Cardiac muscle cell (in vitro differentiated cells and primary cell): ENCODE data around the gene SERPINE1. TPM values are rescaled to one million over a fixed set of nuclear protein-coding genes. Genes with fewer than 3 reads are reported as not detected.

ENCODE experiments used
- DNase-seq, 2 donors: peaks; one replicate each; pipeline versions ENCODE4 v3.0.0 to v3.0.0-alpha.2; 2010 to 2017; ENCODE audit warnings: low read depth in 1 of 2, low spot score in 1 of 2
- H3K27ac ChIP-seq: fragments of 200-600 bp; sonication (generic); 2 replicates; pipeline ENCODE4 v1.5.1; 2016
- H3K27me3 ChIP-seq: fragments of 200-600 bp; sonication (generic); 2 replicates; pipeline ENCODE4 v1.6.0; 2016; ENCODE audit warnings: control low read depth
- H3K36me3 ChIP-seq: fragments of 200-600 bp; sonication (generic); 2 replicates; pipeline ENCODE4 v1.5.1; 2016; ENCODE audit warnings: control low read depth
- H3K4me1 ChIP-seq: fragments of 200-600 bp; sonication (generic); 2 replicates; pipeline ENCODE4 v1.8.1; 2017; ENCODE audit warnings: low read depth, mild to moderate bottlenecking, mixed run types
- H3K4me3 ChIP-seq: fragments of 200-600 bp; sonication (generic); 2 replicates; pipeline ENCODE4 v1.5.1; 2016; ENCODE audit warnings: mild to moderate bottlenecking
- H3K9me3 ChIP-seq: fragments of 200-600 bp; sonication (generic); 2 replicates; pipeline ENCODE4 v1.5.1; 2017; ENCODE audit warnings: low read depth, mild to moderate bottlenecking, control low read depth
- CTCF ChIP-seq: IDR thresholded peaks from 2 replicates; pipeline ENCODE4 v1.5.1; 2012; ENCODE audit warnings: low read depth, mild to moderate bottlenecking, low read length
- polyA plus RNA-seq: library from polyadenylated mRNA; unstranded; fragments of >200 nt; fragmentation: Nextera tagmentation; extraction: Ambion mirVana; gene quantifications from 2 replicates; pipeline ENCODE4 v1.2.1, GENCODE V29; 2016
- total RNA-seq: library from RNA; depleted of rRNA; stranded (reverse); fragments of >200 nt; gene quantifications from 2 replicates; pipeline ENCODE4 v1.2.3, GENCODE V29; 2016

SERPINE1 gene
- total and polyA plus RNA-seq, 2 experiments from 2014 or later = 1.1 to 1.9 TPM

- no peak for DNase-seq
- TF ChIP-seq CTCF = no peak
- Histone ChIP-seq H3K4me1 (peaks cover 5% of the 10 kb centered on the region), H3K9me3 (no peaks in the 10 kb centered on the region), H3K27ac (no peak within 1 kb of the TSS), H3K27me3 (peaks cover 68% of the 10 kb centered on the region), H3K36me3 (no peaks in the 10 kb centered on the region), H3K4me3 (peak within 1 kb of the TSS; percentile 15)
Observed at GRCh38 chr7:101180130-101180755, 53.3 kb downstream of the SERPINE1 start, which contains the start of gene NAT16. Gene NAT16 (minus strand): TSS chr7:101180293. CDS start chr7:101174807, 5,486 bp downstream.

GRCh38 chr7:101185258-101185839 is 58.4 kb downstream of the SERPINE1 start:
- no peaks in the 10 kb centered on the region for H3K9me3 ChIP-seq
- no peak for DNase-seq

GRCh38 chr7:101186194-101186593 is 59.3 kb downstream of the SERPINE1 start:
- no peak overlapping the region for H3K4me3 ChIP-seq
- DNase-seq = no peak
- H3K27me3 ChIP-seq = peaks cover 16% of the 10 kb centered on the region
- H3K4me1 ChIP-seq = no peaks in the 10 kb centered on the region
- H3K36me3 ChIP-seq = no peaks in the 10 kb centered on the region
- H3K27ac ChIP-seq = no peak overlapping the region
- H3K9me3 ChIP-seq = no peaks in the 10 kb centered on the region
- no peak for TF ChIP-seq CTCF

More at GRCh38 chr7:101185258-101185839, 58.4 kb downstream of the SERPINE1 start:
- Histone ChIP-seq H3K27me3 (peaks cover 25% of the 10 kb centered on the region), H3K27ac (no peak overlapping the region), H3K4me1 (no peaks in the 10 kb centered on the region), H3K4me3 (no peak overlapping the region), H3K36me3 (no peaks in the 10 kb centered on the region)
- no peak for TF ChIP-seq CTCF

- H3K9me3 ChIP-seq = no peaks in the 10 kb centered on the region
- TF ChIP-seq CTCF = no peak
- peaks cover 13% of the 10 kb centered on the region for H3K27me3 ChIP-seq
- H3K27ac ChIP-seq = no peak overlapping the region
- H3K4me1 ChIP-seq = no peaks in the 10 kb centered on the region
- H3K4me3 ChIP-seq = no peak overlapping the region
- H3K36me3 ChIP-seq = no peaks in the 10 kb centered on the region
- DNase-seq = no peak
Observed at GRCh38 chr7:101186844-101187428, 60.0 kb downstream of the SERPINE1 start.

Other genes with a start within 250 kb of the SERPINE1 start
- 16.0 and 19.0 TPM in 2 replicates for gene UFSP1, start 237.4 kb upstream of the SERPINE1 start, total RNA-seq
- gene UFSP1, start 237.4 kb upstream of the SERPINE1 start, polyA plus RNA-seq = 3.9 and 9.9 TPM in 2 replicates
- gene ACHE, start 231.2 kb upstream of the SERPINE1 start, total RNA-seq = 25.6 TPM in 2 replicates
- gene ACHE, start 231.2 kb upstream of the SERPINE1 start, polyA plus RNA-seq = 42.0 and 42.7 TPM in 2 replicates
- gene MUC3A, start 177.6 kb upstream of the SERPINE1 start, total RNA-seq = not detected in 2 replicates
- gene MUC3A, start 177.6 kb upstream of the SERPINE1 start, polyA plus RNA-seq = 0.29 TPM in 1 of 2 replicates, not detected in the other
- gene MUC12, start 157.5 kb upstream of the SERPINE1 start, total RNA-seq = 2.4 TPM in 1 of 2 replicates, not detected in the other
- gene MUC12, start 157.5 kb upstream of the SERPINE1 start, polyA plus RNA-seq = not detected in 2 replicates
- not detected in 2 replicates for gene MUC17, start 107.0 kb upstream of the SERPINE1 start, total RNA-seq
- not detected in 2 replicates for gene MUC17, start 107.0 kb upstream of the SERPINE1 start, polyA plus RNA-seq
- 5.7 and 12.9 TPM in 2 replicates for gene TRIM56, start 41.6 kb upstream of the SERPINE1 start, total RNA-seq
- gene TRIM56, start 41.6 kb upstream of the SERPINE1 start, polyA plus RNA-seq = 11.6 and 18.5 TPM in 2 replicates
- gene AP1S1, start 27.4 kb downstream of the SERPINE1 start, total RNA-seq = 51.5 and 59.5 TPM in 2 replicates
- gene AP1S1, start 27.4 kb downstream of the SERPINE1 start, polyA plus RNA-seq = 10.1 and 13.8 TPM in 2 replicates
- 0.99 and 1.2 TPM in 2 replicates for gene VGF, start 38.5 kb downstream of the SERPINE1 start, total RNA-seq
- gene VGF, start 38.5 kb downstream of the SERPINE1 start, polyA plus RNA-seq = 0.18 and 0.69 TPM in 2 replicates
- gene NAT16, start 53.2 kb downstream of the SERPINE1 start, total RNA-seq = 0.27 TPM in 1 of 2 replicates, not detected in the other
- not detected in 2 replicates for gene NAT16, start 53.2 kb downstream of the SERPINE1 start, polyA plus RNA-seq
- gene MOGAT3, start 73.9 kb downstream of the SERPINE1 start, total RNA-seq = not detected in 2 replicates
- gene MOGAT3, start 73.9 kb downstream of the SERPINE1 start, polyA plus RNA-seq = not detected in 2 replicates
- gene PLOD3, start 90.5 kb downstream of the SERPINE1 start, total RNA-seq = 45.1 and 52.7 TPM in 2 replicates
- 67.9 and 73.1 TPM in 2 replicates for gene PLOD3, start 90.5 kb downstream of the SERPINE1 start, polyA plus RNA-seq
- 86.7 and 138 TPM in 2 replicates for gene ZNHIT1, start 91.1 kb downstream of the SERPINE1 start, total RNA-seq
- gene ZNHIT1, start 91.1 kb downstream of the SERPINE1 start, polyA plus RNA-seq = 93.4 and 109 TPM in 2 replicates
- 2.7 and 4.3 TPM in 2 replicates for gene CLDN15, start 110.7 kb downstream of the SERPINE1 start, total RNA-seq
- gene CLDN15, start 110.7 kb downstream of the SERPINE1 start, polyA plus RNA-seq = 2.8 and 3.2 TPM in 2 replicates
- 333 and 338 TPM in 2 replicates for gene FIS1, start 118.0 kb downstream of the SERPINE1 start, total RNA-seq
- gene FIS1, start 118.0 kb downstream of the SERPINE1 start, polyA plus RNA-seq = 266 and 283 TPM in 2 replicates
- gene IFT22, start 194.7 kb downstream of the SERPINE1 start, total RNA-seq = 36.4 and 36.6 TPM in 2 replicates
- 64.7 and 65.4 TPM in 2 replicates for gene IFT22, start 194.7 kb downstream of the SERPINE1 start, polyA plus RNA-seq
- 14.8 and 44.8 TPM in 2 replicates for gene COL26A1, start 235.8 kb downstream of the SERPINE1 start, total RNA-seq
- 12.5 and 36.7 TPM in 2 replicates for gene COL26A1, start 235.8 kb downstream of the SERPINE1 start, polyA plus RNA-seq